ENCODE measurements around the gene SLC25A21.

SLC25A21 gene

DNA sequence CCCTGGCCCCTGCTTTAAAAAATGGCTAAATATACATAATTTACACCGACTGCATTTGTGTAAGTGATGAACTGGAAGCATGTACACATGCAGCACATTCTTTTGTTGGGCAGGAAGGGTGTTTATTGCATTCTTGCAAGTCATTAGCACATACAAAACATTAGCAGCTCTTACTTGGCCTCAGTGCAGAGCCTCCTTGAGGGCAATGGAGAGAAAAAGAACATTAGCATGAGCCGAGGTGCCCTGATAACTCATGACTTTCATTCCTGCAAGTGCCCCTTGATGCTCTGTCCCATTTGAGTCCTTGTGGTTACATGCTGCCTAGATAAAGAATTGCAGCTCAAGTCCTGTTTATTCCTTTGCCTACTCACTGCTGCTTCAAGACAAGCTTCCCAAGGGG, 448.9 kb downstream of the SLC25A21 start (continued):
- TF ChIP-seq RARB (CRISPR knock-in tag; IDR thresholded peaks at IDR 0.05) = no peak
- no peak for TF ChIP-seq CSDC2 (CRISPR knock-in tag; IDR thresholded peaks at IDR 0.05)
- TF ChIP-seq, protein P1, sequence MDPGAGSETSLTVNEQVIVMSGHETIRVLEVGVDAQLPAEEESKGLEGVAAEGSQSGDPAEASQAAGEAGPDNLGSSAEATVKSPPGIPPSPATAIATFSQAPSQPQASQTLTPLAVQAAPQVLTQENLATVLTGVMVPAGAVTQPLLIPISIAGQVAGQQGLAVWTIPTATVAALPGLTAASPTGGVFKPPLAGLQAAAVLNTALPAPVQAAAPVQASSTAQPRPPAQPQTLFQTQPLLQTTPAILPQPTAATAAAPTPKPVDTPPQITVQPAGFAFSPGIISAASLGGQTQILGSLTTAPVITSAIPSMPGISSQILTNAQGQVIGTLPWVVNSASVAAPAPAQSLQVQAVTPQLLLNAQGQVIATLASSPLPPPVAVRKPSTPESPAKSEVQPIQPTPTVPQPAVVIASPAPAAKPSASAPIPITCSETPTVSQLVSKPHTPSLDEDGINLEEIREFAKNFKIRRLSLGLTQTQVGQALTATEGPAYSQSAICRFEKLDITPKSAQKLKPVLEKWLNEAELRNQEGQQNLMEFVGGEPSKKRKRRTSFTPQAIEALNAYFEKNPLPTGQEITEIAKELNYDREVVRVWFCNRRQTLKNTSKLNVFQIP (CRISPR knock-in tag; IDR thresholded peaks at IDR 0.05; ENCODE audit: borderline replicate concordance, low read depth) = no peak
- TF ChIP-seq TCF4 (CRISPR knock-in tag; IDR thresholded peaks at IDR 0.05; ENCODE audit: borderline replicate concordance) = no peak
- no peak for TF ChIP-seq ESRRG (CRISPR knock-in tag; IDR thresholded peaks at IDR 0.05)
- no peak for TF ChIP-seq PPARA (CRISPR knock-in tag; IDR thresholded peaks at IDR 0.05; ENCODE audit: borderline replicate concordance)
- TF ChIP-seq ARNTL (CRISPR knock-in tag; IDR thresholded peaks at IDR 0.05; ENCODE audit: borderline replicate concordance, low read depth) = no peak

DNA sequence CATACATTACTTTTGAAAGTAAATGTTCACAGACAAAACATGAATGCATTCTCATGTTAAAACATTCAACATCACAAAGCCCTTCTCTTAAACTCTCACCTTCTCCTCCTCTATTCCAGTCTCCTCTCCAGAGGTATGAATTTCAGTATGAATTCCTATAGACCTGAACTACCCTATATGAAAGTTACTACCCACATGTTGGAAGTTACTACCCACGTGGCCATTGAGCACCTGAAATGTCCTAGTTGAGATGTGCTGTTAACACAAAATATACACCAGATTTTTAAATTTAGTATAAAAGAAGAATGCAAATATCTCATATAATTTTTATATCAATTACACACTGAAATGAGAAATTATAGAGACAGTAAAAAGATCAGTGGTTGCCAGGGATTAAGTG, 450.5 kb downstream of the SLC25A21 start:
- ATAC-seq = no peak
- TF ChIP-seq GLIS3 (CRISPR knock-in tag; IDR thresholded peaks at IDR 0.05) = no peak

DNA sequence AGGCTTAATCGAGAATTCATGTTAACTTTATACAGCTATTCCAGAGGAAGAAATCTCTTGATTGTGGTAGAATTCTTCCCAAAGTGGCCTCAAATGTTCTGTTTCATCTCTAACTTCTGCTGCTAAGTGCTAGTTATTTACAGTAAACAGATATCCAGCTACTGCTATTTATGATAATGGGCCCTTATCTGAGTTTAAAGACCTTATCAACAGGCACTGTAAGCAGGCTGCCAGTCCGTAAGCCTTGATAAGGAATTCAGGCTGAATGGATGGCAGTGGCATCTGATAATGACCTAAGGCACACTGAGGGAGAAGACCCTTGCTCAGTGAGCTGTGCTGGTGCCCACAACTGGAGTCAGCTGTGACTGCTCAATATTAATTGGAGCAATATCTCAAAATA, 451.7 kb downstream of the SLC25A21 start:
- no peak for ATAC-seq
- no peak for TF ChIP-seq RARB (CRISPR knock-in tag; IDR thresholded peaks at IDR 0.05)

DNA sequence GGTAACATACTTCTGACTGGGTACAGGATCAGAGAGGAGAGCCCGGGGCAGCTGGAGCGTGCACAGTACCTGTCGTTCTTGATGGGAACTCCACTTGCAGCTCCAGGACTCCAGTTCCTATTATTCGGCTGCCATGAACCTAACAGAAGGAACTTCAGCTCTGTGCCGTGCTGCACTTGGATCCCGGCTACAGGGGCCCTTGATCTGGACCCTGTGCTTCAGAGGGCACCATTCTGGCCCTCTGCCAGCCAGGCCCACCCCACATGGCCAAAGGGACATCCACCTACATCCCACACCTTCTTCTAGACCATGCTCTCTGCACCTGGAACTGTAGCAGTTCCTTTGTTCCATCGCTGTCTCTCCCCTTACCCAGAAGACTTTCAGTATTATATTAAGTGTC, 452.6 kb downstream of the SLC25A21 start:
- TF ChIP-seq, protein P2, sequence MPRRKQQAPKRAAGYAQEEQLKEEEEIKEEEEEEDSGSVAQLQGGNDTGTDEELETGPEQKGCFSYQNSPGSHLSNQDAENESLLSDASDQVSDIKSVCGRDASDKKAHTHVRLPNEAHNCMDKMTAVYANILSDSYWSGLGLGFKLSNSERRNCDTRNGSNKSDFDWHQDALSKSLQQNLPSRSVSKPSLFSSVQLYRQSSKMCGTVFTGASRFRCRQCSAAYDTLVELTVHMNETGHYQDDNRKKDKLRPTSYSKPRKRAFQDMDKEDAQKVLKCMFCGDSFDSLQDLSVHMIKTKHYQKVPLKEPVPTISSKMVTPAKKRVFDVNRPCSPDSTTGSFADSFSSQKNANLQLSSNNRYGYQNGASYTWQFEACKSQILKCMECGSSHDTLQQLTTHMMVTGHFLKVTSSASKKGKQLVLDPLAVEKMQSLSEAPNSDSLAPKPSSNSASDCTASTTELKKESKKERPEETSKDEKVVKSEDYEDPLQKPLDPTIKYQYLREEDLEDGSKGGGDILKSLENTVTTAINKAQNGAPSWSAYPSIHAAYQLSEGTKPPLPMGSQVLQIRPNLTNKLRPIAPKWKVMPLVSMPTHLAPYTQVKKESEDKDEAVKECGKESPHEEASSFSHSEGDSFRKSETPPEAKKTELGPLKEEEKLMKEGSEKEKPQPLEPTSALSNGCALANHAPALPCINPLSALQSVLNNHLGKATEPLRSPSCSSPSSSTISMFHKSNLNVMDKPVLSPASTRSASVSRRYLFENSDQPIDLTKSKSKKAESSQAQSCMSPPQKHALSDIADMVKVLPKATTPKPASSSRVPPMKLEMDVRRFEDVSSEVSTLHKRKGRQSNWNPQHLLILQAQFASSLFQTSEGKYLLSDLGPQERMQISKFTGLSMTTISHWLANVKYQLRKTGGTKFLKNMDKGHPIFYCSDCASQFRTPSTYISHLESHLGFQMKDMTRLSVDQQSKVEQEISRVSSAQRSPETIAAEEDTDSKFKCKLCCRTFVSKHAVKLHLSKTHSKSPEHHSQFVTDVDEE (CRISPR knock-in tag; IDR thresholded peaks at IDR 0.05) = no peak
- ATAC-seq = no peak

DNA sequence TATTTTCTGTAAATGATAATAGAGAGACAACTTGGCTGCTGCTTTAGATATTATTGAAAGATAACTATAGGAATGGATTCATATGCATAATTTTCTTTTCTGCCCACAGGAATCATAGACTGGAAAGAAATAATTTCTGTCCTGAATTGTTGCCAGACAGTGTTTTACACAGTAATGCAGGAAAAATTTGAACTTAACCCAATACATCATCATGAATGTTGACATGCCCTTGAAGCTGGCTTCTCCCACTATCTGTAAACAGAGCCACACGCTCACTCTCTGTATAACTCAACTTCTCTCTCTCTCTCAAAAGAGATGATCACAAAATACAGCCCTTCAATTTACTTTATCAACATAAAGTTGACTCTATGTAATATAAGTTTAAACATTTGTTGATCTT, 454.2 kb downstream of the SLC25A21 start:
- TF ChIP-seq TCF4 (CRISPR knock-in tag; IDR thresholded peaks at IDR 0.05; ENCODE audit: borderline replicate concordance) (no peak), CSDC2 (CRISPR knock-in tag; IDR thresholded peaks at IDR 0.05) (no peak), ZFP3 (CRISPR knock-in tag; IDR thresholded peaks at IDR 0.05) (no peak), ZNF70 (CRISPR knock-in tag; IDR thresholded peaks at IDR 0.05) (no peak), TOX (CRISPR knock-in tag; IDR thresholded peaks at IDR 0.05; ENCODE audit: borderline replicate concordance) (no peak), SNAI2 (CRISPR knock-in tag; IDR thresholded peaks at IDR 0.05) (no peak), ZFP30 (CRISPR knock-in tag; IDR thresholded peaks at IDR 0.05) (no peak), ZNF565 (CRISPR knock-in tag; conservative IDR thresholded peaks at IDR 0.05; ENCODE audit: low read depth) (no peak), OSR1 (CRISPR knock-in tag; IDR thresholded peaks at IDR 0.05) (no peak), ESRRG (CRISPR knock-in tag; IDR thresholded peaks at IDR 0.05) (no peak), RARB (CRISPR knock-in tag; IDR thresholded peaks at IDR 0.05) (no peak)
- TF ChIP-seq, protein P2 (CRISPR knock-in tag; IDR thresholded peaks at IDR 0.05) = no peak
- TF ChIP-seq, protein P3, sequence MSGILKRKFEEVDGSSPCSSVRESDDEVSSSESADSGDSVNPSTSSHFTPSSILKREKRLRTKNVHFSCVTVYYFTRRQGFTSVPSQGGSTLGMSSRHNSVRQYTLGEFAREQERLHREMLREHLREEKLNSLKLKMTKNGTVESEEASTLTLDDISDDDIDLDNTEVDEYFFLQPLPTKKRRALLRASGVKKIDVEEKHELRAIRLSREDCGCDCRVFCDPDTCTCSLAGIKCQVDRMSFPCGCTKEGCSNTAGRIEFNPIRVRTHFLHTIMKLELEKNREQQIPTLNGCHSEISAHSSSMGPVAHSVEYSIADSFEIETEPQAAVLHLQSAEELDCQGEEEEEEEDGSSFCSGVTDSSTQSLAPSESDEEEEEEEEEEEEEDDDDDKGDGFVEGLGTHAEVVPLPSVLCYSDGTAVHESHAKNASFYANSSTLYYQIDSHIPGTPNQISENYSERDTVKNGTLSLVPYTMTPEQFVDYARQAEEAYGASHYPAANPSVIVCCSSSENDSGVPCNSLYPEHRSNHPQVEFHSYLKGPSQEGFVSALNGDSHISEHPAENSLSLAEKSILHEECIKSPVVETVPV (CRISPR knock-in tag; IDR thresholded peaks at IDR 0.05) = no peak
- TF ChIP-seq, protein P4, sequence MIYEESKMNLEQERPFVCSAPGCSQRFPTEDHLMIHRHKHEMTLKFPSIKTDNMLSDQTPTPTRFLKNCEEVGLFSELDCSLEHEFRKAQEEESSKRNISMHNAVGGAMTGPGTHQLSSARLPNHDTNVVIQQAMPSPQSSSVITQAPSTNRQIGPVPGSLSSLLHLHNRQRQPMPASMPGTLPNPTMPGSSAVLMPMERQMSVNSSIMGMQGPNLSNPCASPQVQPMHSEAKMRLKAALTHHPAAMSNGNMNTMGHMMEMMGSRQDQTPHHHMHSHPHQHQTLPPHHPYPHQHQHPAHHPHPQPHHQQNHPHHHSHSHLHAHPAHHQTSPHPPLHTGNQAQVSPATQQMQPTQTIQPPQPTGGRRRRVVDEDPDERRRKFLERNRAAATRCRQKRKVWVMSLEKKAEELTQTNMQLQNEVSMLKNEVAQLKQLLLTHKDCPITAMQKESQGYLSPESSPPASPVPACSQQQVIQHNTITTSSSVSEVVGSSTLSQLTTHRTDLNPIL (CRISPR knock-in tag; IDR thresholded peaks at IDR 0.05; ENCODE audit: low read depth) = no peak
- ATAC-seq = no peak
